Superior temporal gyrus (tissue), 1 donor: ENCODE results near the gene C14orf93.

Experiments
- DNase-seq: peaks from one replicate; pipeline ENCODE4 v3.0.0-alpha.2; 2016; ENCODE audit errors: extremely low spot score

C14orf93 gene

GRCh38 chr14:23009939-23010726, at the start of gene C14orf93:
TSS of gene C14orf93 (minus strand) at chr14:23010143. CDS start at chr14:22999023, 11,120 bp downstream.
- peak; percentile 71 for DNase-seq

DNA sequence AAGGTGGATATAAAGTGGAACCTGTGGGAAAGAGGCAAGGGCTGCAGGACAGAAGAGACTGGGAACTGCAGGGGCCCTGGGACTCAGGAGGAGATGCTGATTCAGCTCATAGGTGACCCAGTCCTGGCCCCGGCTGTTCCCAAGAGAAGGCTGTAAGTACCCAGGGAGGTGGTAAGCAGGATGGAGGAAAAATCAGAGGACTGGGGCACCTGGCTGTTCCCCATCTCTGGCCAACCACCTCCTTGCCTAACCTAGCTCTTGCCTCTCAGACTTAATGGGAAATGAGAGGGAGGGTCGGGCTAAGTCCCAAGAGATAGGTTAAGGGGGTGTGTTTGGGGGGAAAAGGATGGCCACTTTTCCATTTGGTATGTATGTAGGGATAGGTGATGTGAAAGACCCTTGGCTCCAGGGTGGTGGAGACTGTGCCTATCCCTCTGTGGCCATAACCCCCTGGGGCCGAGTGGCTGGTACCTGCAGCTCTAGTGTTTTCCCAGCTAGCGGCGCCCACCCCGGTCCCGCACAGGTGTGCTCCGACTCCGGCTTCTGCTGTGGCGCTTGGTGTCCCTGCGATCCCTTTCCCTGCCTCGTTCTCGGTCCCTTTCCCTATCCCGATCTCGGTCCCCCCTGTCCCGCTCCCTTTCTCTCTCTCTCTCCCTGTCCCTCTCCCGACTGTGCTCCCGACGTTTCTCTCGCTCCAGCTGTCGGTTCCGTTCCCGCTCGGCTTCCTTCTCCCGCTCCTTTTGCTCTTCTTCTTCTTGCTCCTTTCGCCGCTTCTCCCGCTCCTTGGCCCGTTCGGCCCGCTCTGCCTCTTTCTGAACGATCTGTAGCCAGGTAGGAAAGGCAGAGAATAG, 48.9 kb upstream of the C14orf93 start:
- DNase-seq: no peak

- peak; percentile 89 for DNase-seq
Observed at GRCh38 chr14:23057757-23058653, 48.1 kb upstream of the C14orf93 start.

- DNase-seq: no peak
Observed at GRCh38 chr14:23056956-23057756, 47.2 kb upstream of the C14orf93 start, which contains the start of gene CDH24. TSS of gene CDH24 (minus strand) at chr14:23057520. CDS start at chr14:23055733, 1,787 bp downstream.

- DNase-seq: no peak
Observed at GRCh38 chr14:23056145-23056955, 46.4 kb upstream of the C14orf93 start.

DNA sequence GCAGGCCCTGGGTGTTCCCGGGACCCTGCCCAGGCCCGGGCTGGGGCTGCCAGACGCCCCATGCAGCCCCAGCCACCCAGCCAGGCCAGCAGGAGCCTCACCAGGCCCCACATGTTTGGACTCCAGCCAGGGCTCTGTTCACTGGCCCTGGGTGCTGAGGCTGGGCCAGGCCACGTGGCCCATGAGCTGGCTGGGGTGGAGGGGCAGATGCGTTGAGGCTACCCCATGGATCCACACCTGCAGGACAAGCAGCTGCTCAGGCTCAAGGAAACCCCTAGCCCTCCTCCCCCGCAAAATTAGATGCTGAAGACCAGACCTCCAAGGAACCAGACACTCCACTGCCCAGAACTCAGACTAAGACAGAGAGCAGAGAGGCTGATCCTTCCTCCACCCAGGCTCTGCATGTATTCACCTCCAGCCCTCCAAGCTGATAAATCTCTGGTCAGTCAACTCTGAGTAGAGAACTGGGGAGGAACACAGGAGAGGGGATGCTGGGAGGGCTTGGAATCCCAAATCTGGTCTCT, 45.7 kb upstream of the C14orf93 start:
- no peak for DNase-seq

DNA sequence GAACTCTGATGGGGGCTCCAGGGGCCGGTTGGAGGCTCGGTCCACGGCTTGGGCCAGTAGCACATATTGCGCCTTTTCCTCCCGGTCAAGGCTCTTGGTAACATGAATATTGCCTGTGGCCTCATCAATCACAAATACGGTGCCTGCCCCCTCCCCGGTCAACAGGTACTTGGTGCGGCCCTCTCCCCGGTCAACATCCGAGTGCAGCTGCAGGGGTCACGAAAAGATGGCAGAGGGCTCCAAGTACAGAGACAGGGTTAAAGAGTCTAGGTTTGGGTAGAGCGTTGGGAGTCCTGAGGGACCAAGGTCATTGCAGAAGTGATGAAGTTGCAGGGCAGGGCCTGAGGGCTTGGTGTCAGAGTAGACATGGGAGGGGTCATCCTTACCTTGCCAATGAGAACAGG, 45.2 kb upstream of the C14orf93 start:
- DNase-seq: no peak

DNA sequence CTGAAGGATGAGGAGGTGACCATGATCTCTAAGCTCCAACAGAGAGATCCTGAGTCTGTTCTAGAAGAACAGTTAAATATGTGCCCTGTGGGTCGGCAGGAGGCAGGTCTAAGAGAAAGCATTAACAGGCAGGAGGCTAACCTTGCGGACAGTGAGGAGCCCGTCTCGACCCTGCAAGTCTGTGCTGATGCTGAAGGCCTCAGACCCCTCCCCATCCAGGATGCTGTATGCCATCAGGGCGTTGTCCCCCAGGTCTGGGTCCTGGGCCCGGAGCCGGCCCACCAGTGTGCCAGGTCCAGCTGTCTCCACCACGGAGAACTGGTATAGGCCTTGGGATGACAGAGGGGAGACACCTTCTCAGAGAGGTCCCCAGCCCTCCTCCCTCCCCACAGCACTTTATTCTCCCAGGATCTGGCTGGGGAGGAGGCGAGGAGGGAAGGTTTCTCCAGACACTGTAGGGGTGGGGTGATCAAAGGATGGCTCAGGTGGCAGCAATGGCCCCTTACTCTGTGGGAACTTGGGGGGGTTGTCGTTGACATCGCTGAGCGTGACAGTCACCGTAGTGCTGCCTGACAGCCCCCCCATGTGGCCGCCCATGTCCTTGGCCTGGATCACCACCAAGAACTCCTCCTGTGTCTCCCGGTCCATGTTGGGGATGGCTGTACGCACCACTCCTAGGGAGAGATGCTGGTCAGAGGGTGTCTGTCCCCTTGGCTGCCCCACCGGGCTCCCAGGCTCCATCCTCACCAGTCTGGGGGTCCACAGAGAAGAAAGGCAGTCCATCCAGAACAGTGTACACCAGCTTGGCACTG, 44.3 kb upstream of the C14orf93 start:
- no peak for DNase-seq

DNA sequence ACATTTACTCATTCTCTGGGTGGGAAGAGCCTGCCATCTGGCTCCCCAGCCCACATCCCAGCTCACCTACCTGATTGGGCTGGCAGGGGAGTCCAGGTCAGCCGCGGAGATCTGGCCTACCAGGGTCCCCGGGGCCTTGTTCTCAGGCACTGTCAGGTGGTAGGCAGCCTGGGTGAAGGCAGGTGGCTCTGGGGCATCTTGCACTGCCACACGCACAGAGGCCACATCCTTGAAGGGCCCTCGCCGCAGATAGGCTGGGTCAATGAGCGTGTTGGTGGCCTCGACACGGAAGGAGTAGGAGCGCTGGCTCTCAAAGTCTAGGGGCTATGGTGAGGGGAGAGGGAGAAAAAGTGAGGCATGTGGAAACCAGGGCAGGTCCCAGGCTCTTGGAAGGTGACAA, 43.5 kb upstream of the C14orf93 start:
- DNase-seq: no peak

GRCh38 chr14:23052671-23053070, 42.7 kb upstream of the C14orf93 start:
- no peak for DNase-seq

GRCh38 chr14:23052182-23052623, 42.3 kb upstream of the C14orf93 start:
- DNase-seq: no peak

DNA sequence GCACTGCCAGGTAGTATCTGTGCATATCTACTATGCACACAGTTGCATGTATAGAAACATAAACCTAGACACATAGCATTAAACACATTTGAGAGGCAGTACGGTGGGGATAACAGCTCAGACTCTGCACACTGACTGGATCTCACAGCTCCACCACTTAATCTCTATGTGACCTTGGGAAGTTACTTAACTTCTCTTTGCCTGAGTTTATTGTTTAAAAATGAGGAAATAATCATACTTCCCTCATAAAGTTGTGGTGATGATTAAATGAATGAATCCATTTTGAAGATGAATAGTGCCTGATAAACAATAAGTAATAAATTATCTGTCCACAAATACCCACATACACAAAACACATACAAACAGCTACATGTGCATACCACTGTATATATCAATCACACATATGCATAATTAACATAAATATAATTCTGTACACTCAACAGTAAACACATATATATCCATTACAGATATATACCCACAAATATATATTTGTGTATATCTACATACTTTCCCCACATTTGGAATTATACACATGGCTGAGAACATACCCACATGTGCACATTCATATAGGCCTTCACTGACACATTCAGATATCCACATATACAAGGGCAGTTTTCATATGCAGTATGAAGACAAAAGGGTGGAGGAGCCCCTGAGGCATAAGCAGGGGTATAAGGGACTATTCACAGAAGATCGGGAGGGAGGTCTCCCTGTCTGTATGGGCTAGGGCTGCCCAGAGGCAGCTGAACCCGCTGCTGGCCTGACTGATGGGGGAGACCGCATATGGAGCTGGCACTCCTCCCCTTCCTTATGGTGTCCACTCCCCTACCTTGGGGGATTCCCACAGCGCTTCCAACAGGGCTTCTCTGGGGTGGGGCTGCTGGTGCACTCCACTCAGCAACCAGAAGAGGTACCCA, 41.5 kb upstream of the C14orf93 start:
- DNase-seq: no peak

- DNase-seq: no peak
Observed at GRCh38 chr14:23049011-23049410, 39.1 kb upstream of the C14orf93 start.

- no peak for DNase-seq
Observed at GRCh38 chr14:23047751-23048693, 38.1 kb upstream of the C14orf93 start.

GRCh38 chr14:23047034-23047634, 37.2 kb upstream of the C14orf93 start:
- no peak for DNase-seq
